ENCODE measurements around the gene SLC13A1.

GRCh38 chr7:123230147-123230546 lies 30.4 kb upstream of the SLC13A1 start:
- TF ChIP-seq, protein P1, sequence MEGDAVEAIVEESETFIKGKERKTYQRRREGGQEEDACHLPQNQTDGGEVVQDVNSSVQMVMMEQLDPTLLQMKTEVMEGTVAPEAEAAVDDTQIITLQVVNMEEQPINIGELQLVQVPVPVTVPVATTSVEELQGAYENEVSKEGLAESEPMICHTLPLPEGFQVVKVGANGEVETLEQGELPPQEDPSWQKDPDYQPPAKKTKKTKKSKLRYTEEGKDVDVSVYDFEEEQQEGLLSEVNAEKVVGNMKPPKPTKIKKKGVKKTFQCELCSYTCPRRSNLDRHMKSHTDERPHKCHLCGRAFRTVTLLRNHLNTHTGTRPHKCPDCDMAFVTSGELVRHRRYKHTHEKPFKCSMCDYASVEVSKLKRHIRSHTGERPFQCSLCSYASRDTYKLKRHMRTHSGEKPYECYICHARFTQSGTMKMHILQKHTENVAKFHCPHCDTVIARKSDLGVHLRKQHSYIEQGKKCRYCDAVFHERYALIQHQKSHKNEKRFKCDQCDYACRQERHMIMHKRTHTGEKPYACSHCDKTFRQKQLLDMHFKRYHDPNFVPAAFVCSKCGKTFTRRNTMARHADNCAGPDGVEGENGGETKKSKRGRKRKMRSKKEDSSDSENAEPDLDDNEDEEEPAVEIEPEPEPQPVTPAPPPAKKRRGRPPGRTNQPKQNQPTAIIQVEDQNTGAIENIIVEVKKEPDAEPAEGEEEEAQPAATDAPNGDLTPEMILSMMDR (IDR thresholded peaks at IDR 0.05), result no peak
- TF ChIP-seq POLR2A (IDR thresholded peaks at IDR 0.05; ENCODE audit: low read depth) (no peak), POLR2AphosphoS5 (IDR thresholded peaks at IDR 0.05) (no peak), EP300 (IDR thresholded peaks at IDR 0.05) (no peak)

Measured in esophagus muscularis mucosa (tissue), 4 donors.